Measurements from ENCODE around the gene TRMT1.

Gene TRMT1

DNA sequence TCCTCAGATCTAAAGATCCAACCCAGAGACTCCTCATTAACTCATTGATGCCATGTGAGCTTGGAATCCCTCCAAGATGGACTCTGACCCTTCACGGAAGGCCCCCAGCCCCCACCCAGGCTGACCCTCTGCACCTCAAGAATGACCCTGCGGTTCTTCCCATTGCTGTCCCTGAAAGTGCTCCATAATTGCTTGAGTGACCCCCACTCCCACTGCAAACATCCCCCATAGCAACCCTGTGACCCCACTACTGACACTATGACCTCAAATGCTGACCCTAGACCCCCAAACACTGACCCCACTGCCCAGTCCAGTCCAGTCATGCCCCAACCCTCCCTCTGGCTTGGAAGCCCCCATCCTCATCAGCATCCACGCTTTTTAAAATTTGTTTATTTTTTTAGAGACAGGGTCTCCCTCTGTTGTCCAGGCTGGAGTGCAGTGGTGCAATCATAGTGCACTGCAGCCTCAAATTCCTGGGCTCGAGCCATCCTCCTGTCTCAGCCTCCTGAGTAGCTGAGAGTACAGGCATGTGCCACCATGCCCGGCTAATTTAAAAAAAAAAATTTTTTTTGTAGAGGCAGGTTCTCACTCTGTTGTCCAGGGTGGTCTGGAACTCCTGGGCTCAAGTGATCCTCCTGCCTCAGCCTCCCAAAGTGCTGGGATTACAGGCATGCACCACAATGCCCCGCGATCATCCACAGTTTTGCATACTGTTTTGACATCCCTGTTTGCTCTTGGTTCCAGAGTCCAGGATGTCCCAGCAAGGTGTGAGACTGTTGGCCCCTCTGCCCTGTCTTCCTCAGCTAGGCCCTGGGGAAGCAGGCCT is 14.7 kb downstream of the TRMT1 start:
- FAIRE-seq = no peak

DNA sequence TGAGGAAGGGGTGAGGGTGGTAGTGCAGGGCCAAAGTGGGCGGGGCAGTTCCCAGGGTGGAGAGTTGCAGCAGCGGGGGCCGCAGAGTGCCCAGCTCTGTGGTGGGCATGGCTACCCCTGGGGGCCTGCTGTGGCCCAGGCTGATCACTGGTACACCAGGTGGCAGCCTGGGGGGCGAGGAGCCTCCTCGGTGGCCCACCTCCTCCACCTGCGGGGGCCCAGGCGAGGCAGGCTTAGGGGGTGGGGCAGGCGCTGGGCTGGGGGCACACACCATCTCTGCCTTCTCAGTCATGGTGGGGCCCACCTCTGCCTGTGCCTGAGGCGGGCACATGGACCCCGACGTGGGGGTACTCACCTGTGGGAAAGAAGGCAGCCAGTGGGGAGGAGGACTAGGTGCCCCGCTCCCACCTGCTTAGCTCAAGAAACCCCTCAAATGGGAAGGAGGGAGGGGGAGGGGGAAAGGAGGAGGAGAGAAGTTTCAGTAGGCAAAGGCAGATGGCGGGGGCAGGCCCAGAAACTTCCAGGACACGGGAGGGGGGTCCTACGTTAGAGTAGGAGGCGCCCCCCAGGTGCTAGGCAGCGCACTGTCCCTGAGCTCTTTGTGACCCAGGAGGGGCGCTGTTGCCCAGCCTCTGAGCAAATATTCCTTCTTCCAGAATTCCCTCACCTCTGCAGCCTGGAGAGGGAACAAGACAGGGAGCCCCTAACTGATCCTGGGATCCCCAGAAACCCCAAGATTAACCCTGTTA is 15.5 kb downstream of the TRMT1 start:
- FAIRE-seq = no peak

GRCh38 chr19:13100031-13100588 is 16.4 kb downstream of the TRMT1 start:
- no peak for FAIRE-seq

DNA sequence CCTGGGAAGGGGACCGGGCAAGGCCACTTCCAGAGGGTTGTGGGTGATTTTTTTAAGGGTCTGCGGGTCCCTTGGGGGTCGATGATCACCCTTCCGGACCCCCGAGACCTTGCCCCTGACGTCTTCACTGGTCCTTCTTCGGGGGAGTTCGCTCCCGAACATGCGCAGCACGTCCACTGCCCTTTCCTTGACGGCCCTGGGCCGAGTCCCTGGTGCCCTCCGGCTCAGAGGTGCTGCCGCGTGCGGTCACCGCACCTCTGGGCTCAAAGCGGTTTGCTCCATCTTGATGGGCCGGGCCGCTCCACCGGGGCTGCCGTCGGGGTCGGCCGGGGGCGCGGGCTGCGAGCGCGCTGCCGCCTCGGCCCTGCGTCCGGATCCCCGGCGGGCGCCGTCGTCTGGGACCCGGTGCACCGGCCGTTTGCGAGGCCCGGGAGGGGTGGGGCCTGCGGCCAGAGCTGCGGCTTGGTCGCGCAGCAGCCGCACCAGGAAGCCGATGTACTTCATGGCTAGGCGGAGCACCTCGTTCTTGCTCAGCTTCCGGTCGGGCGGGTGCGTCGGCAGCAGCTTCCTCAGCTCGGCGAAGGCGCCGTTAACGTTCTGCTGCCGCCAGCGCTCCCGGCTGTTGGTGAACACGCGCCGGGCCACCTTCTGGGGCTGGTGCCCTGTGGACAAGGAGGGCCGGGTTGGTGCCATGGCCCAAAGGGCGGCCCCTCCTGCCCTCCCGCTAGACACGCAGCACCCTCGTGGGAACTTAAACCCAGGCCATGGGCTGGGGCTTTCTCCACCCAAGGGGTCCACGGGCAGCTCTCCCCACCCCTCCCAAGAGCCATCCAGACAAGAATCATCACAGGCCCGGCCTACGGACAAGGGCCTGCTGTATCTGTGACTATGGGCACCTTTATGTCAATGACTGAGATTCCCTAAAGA is 17.2 kb downstream of the TRMT1 start:
- FAIRE-seq = no peak

GRCh38 chr19:13098277-13099072 is 18.1 kb downstream of the TRMT1 start:
- FAIRE-seq = no peak

- no peak for FAIRE-seq
Measured at GRCh38 chr19:13097463-13098258, 18.9 kb downstream of the TRMT1 start.

GRCh38 chr19:13097033-13097462 is 19.5 kb downstream of the TRMT1 start:
- FAIRE-seq = no peak

- no peak for FAIRE-seq
Measured at GRCh38 chr19:13095934-13096927, 20.3 kb downstream of the TRMT1 start.

- FAIRE-seq = no peak
Measured at GRCh38 chr19:13095393-13095784, 21.2 kb downstream of the TRMT1 start.

DNA sequence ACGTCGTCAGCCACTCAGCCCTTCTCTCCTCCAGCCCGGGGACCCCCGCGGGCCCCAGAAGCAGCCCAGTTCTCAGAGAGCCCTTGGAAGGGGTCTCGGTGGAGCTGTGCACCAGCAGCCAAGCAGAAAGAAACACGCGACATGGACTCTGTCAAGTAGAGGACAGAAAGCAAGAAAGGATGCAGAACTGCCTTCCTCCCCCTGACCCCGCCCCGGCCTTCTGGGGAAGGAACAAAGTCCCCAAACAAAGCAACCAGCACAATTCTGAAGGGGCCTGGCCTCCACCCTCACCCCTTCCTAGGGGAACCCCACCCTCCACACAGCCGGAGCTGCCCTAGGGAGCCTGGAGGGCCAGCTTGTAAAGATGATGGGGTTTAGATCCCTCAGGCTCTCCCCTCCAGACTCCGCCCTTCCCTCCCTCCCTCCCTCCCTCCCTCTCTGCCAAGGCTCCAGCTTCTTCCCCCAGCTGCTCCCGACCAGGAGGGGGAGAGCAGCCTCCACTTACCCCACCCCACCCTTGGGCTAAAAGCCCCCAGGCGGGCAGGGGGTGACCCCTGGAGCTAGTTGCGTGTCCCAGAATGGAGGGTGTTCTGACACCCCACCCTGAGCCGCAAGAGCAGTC is 21.7 kb downstream of the TRMT1 start:
- FAIRE-seq = no peak

- no peak for FAIRE-seq
Measured at GRCh38 chr19:13094106-13094504, 22.4 kb downstream of the TRMT1 start.

DNA sequence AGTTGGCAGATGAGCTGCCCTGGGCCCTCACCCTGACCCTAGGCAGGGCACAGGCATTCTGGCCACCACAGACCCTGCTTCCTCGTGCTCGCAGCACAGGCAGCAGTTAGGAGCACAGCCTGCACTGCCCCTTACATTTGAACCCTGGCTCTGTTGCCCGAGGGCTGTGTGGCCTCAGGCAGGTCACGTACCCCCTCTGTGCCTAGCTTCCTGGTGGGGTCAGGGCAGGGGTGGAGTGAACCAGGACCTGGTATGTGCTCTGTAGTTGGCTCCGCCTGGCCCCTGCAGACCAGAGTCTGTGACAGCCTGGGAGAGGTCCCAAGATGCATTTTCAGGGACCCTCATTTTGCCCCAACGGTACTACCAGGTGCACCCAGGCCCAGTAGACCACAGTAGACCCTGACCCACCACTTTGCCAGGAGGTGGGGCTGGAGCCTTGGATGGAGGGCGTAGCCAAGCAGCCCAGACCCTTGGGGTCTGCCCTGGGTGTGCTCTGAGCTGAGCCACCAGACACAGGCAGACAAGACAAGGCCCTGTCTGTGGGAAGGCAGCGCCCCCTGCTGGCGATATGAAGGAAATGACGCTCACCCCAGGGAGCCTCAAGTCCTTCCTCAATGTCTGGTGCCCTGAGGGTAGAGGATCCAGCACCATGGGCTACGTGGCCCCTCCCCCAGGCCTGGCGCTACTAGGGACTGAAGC is 23.0 kb downstream of the TRMT1 start:
- FAIRE-seq = no peak

- no peak for FAIRE-seq
Measured at GRCh38 chr19:13092606-13093235, 23.8 kb downstream of the TRMT1 start.

DNA sequence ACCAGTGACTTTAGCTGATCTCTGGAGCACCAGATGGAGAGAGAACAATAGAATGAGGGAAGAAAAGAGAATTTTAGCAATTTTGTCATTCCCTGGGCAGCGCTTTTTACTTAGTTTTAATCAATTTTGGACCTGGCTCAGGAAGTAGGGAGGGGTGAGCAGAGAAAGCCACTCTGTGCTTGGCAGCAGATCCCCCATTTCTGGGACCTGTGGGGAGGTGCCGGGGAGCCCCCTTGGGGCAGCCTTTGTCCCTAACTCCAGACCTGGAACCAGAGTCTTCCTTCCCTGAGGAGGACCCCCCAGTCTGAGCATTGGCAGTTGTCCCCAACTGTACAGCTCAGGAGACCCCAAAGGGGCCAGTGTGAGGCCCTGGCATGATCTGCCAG is 24.4 kb downstream of the TRMT1 start:
- FAIRE-seq = no peak

DNA sequence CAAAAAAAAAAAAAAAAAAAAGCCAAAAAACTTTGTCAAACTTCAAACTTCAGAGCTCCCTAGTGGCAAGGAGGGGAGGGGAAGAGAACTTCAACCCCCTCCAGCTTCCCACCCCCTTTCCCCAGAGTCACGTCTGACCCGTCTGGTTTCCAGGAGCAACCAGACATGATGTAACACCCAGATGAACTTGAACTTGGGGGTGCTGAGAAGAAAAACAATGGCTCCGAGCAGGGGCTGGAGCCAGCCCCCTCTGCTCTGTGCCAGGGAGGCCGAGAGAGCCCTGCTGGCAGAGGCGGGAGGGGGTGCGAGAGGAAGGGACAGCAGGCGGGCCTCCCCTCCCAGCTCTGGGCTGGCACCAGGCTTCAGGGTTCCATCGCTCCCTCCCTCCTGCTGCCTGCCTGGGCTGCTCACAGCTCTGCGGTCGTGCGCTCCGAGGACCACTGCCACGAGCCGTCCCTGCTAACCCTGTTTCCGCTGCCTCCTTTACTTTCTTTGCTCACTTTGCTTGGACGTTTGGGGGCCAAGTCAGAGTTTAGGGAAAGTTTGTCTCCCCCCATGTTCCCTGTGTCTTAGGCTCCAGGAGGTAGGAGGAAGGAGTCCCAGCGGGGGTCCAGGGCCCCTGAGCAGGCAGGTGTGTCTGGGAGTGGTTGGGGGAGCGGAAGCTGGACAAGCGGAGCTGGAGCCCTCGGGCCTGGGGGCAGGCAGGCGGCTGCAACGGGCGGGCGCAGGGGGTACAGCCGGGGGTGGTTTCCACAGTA is 25.0 kb downstream of the TRMT1 start:
- no peak for FAIRE-seq

- FAIRE-seq = no peak
Measured at GRCh38 chr19:13090511-13091231, 25.9 kb downstream of the TRMT1 start.

Measured in islet of Langerhans (tissue), 1 donor.